HAP-1 (cell line): ENCODE data around the gene PTPRN2.

Experiments
- DNase-seq, 2 experiments: peaks; one replicate each; pipeline ENCODE4 v3.0.0-alpha.2; 2016 to 2020; ENCODE audit warnings: low spot score in 2 of 2
- H3K27me3 ChIP-seq: fragments of 250-450 bp; sonication (Bioruptor Pico); 2 replicates; pipeline ENCODE4 v1.5.1; 2020; ENCODE audit warnings: low read depth, mild to moderate bottlenecking, moderate library complexity
- H3K36me3 ChIP-seq: fragments of 250-450 bp; sonication (Bioruptor Pico); replicated peaks from 2 replicates; pipeline ENCODE4 v1.5.1; 2020; ENCODE audit warnings: mild to moderate bottlenecking
- H3K4me1 ChIP-seq: fragments of 250-450 bp; sonication (Bioruptor Pico); 2 replicates; pipeline ENCODE4 v1.5.1; 2020; ENCODE audit warnings: mild to moderate bottlenecking
- H3K4me3 ChIP-seq: fragments of 250-450 bp; sonication (Bioruptor Pico); 2 replicates; pipeline ENCODE4 v1.5.1; 2020; ENCODE audit warnings: mild to moderate bottlenecking, moderate library complexity
- H3K9me3 ChIP-seq: fragments of 250-450 bp; sonication (Bioruptor Pico); 2 replicates; pipeline ENCODE4 v1.5.1; 2020; ENCODE audit warnings: mild to moderate bottlenecking, moderate library complexity
- in situ Hi-C: fragments of 300-500 bp; cut with MboI; formaldehyde crosslinking; loops from 3 replicates; pipeline ENCODE4 v1.14.3; 2020; ENCODE audit warnings: low sequenced_read_pairs, inconsistent platforms, mixed read lengths

The PTPRN2 gene

DNA sequence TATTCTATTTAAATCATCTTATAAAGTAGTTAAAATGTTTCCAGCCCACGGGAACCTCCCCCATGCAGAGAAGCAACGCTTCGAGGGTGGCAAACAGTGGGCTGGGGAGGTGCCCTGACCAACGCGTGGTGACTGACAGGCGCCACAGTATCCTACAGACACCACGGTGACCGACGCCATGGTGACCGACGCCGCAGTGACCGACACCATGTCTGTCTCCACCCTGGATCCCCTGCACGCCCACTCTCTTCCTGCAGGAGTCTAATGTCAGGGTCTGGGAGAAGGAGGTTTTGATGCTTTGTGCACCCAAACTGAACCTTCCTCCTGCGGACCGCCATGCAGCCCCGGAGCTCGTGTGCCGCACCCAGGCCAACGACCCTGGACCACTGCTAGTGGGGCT lies 464.4 kb downstream of the PTPRN2 start:
- H3K36me3 ChIP-seq = no peaks in the 10 kb centered on the region
- in situ Hi-C loops = no loop called here
- H3K4me1 ChIP-seq = no peaks in the 10 kb centered on the region
- H3K27me3 ChIP-seq = no peaks in the 10 kb centered on the region
- H3K4me3 ChIP-seq = no peak overlapping the region
- no peaks in the 10 kb centered on the region for H3K9me3 ChIP-seq
- no peak for DNase-seq

DNA sequence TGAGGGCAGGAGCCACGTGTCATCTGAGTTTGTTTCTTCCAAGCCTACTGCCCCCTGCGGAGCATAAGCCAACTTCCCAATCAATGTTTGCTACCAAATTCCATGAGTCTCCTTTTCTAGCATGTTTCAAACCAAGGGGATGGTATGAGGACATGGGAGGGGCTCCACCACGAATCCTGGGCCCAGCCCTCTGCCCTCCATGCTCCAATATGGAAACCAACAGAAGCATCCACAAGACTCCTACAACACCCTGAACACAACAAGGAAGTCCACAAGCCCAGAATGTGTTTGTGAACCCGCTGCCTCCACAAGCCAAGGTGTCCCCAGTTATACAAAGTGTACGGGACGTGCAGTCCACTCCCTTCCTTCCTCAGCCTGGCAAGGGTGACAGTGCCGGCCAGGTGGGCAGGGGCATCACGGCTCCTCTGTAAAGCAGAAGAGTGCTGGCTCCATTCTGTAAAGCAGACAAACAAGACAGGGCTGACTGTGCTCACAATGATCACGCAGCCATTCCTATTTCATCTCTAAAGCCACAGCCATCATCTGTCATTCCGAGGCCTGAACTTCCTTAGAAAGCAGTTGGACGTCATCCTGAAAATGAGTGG lies 466.1 kb downstream of the PTPRN2 start:
- Histone ChIP-seq H3K36me3 (no peaks in the 10 kb centered on the region), H3K9me3 (no peaks in the 10 kb centered on the region), H3K4me1 (no peaks in the 10 kb centered on the region), H3K4me3 (no peak overlapping the region), H3K27me3 (no peaks in the 10 kb centered on the region)
- no peak for DNase-seq
- in situ Hi-C loops = no loop called here

DNA sequence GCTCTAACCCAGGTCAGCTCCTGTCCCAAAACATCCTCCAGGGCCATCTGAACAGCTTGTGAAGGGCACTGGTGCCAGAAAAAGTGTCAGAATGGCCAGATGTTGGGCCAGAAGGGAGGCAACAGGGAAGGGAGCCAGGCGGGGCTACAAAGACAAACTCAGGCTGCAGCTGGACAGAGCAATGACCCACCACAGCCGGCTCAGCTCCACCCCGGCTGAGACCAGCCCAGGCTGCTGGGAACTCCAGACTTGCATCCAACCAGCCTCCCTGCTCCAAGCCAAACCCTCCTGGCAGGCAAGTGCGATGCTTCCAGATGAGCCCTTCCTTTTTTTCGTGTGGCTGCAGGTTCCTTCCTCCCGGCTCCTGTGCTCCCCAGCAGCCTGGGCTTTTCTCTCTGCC lies 466.9 kb downstream of the PTPRN2 start:
- Histone ChIP-seq H3K9me3 (no peaks in the 10 kb centered on the region), H3K27me3 (no peaks in the 10 kb centered on the region), H3K4me3 (no peak overlapping the region), H3K36me3 (no peaks in the 10 kb centered on the region), H3K4me1 (no peaks in the 10 kb centered on the region)
- in situ Hi-C loops = no loop called here
- no peak for DNase-seq

DNA sequence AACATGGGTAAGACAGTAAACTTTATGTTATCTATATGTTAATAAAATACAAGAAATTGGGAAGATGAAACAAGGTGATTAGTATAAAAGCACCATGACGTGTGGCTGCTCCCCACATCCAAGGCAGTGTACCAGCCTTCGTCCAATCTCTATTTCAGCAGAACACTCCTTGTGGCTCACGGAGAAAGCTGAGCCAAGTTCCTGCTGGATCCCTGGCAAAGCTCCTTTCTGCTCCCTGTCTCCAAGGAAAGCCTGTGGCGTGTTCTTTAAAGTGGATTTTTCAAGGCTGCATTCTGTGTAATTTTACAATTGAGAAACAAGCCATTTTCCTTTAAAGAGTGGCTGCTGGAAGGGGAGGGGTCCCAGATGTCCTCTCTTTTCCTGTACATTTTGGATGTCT lies 467.3 kb downstream of the PTPRN2 start:
- Histone ChIP-seq H3K4me1 (no peaks in the 10 kb centered on the region), H3K27me3 (no peaks in the 10 kb centered on the region), H3K9me3 (no peaks in the 10 kb centered on the region), H3K36me3 (no peaks in the 10 kb centered on the region), H3K4me3 (no peak overlapping the region)
- no peak for DNase-seq
- in situ Hi-C loops = no loop called here

DNA sequence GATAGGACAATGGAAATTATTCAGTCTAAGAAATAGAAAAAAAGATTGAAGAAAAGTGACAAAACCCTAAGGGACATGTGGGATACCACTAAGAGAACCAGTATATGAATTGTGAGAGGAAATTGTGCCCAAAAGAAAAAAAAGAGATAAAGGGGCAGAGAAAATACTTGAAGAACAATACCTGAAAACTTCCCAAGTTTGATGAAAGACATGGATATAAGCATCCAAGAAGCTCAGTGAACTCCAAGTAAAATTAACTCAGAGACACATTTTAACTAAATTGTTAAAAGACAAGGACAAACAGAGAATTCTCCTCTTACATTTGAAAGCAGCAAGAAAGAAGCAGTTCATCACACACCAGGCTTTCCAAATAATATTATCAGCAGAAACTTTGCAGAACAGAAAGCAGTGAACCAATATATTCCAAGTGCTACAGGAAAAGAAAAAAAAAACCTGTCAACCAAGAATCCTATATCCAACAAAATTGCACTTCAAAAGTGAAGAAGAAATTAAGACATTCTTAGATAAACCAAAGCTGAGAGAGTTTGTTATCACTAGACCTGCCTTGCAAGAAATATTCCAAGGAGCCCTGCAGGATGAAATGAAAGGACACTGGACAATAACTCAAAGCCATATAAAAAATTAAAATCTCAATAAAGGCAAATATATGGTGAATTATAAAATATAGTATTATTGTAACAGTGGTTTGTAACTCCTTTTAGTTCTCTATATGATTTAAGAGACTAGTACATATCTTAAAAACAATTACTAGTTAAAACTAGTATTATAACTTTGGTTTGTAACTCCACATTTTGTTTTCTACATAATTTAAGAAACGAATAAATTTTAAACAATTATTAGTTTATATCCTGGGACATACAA lies 470.0 kb downstream of the PTPRN2 start:
- H3K27me3 ChIP-seq = no peaks in the 10 kb centered on the region
- no peak for DNase-seq
- no peaks in the 10 kb centered on the region for H3K9me3 ChIP-seq
- in situ Hi-C loops = no loop called here
- no peaks in the 10 kb centered on the region for H3K4me1 ChIP-seq
- no peaks in the 10 kb centered on the region for H3K36me3 ChIP-seq
- H3K4me3 ChIP-seq = no peak overlapping the region

DNA sequence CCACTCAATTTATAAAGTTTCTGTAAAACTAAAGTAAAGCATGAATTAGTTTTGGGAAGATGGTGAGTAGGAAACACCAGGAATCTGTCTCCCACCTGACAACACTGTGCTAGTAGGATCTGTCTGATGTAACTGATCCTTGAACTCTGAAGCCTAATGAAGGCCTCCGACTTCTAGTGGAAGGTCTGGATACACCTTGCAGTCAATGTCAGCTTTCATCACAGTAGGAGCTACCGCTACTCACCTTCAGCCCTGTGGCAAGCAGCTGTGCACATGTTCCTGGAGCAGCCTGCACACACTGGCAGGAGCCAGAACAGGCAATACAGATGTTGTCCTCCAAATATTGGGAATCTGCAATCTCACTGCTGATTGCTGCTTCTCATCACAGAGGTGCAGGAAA lies 471.4 kb downstream of the PTPRN2 start:
- H3K9me3 ChIP-seq = no peaks in the 10 kb centered on the region
- in situ Hi-C loops = no loop called here
- no peaks in the 10 kb centered on the region for H3K4me1 ChIP-seq
- no peaks in the 10 kb centered on the region for H3K27me3 ChIP-seq
- DNase-seq = no peak
- no peak overlapping the region for H3K4me3 ChIP-seq
- H3K36me3 ChIP-seq = no peaks in the 10 kb centered on the region

DNA sequence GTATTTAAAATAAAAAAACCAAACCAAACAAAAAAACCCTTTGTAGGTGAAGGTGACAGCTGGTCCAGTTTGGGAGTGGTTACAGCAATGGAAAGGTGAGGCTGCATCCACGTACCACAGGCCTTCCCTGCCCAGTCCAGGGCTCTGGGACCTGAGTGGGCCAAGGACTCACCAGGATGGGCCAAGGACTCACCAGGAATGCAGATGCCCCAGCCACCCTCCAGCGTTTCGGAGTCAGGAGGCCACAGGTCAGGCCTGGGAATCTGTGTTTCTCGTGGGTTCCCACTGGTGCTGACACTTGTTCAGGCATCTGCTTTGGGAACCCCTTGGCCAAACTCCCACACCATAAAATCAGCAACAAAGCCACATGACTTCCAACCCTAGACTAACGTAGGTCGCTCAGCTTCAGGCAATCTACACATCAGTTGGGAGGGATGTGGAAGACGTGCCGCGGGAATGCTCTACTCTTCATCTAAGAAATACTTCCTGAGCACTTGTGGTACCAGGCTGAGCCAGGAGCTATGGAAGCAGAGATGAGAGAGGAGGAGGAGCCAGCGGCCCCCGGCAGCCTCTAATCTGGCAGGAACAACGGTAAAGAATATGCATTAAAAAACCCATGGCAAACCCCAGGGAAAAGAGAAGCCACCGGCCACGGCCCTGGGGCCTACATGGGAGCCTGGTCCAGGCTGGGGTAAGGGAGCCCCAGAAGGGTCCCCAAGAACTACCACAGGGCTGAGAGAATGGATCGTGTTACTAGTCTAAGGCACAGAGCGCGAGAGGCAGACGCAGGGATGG lies 473.4 kb downstream of the PTPRN2 start:
- in situ Hi-C loops = no loop called here
- no peak for DNase-seq

DNA sequence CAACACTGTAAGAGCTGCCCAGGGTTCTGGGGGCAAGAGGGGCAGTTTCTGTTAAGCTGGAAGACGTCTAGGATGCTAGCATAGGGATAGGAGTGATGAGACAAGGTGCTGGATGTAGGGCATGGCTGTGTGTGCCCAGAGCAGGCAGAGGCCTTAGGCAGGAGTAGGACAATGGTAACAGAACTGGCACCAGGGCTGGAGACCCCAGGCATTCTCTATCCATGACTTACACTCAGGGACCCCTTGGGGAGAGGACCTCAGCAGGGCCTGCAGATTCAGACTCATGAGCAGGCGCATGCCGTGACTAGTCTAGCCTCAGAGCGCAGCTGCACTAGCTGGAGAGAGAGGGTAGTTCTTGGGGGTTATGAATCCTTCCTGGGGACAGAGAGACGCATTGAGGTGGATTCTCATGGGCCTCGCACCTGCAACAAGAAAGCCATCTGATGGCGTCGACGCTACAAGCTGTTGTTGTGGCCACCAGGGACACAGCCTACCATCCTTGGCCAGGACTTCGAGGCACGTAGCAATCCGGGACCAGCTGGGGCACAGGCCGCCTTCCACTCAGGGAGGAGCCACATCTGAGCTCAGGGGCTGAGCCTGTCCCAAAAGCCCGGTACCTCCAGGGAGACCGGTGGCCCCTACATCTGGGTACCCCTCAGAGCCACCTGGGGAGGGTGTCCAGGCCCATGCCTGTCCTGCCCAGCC lies 474.1 kb downstream of the PTPRN2 start:
- in situ Hi-C loops = no loop called here
- Histone ChIP-seq H3K4me1 (no peaks in the 10 kb centered on the region), H3K27me3 (no peaks in the 10 kb centered on the region), H3K4me3 (no peak overlapping the region), H3K36me3 (no peaks in the 10 kb centered on the region), H3K9me3 (no peaks in the 10 kb centered on the region)
- DNase-seq = no peak

More for the DNA sequence above, 473.4 kb downstream of the PTPRN2 start:
- no peak overlapping the region for H3K4me3 ChIP-seq
- H3K9me3 ChIP-seq = no peaks in the 10 kb centered on the region
- no peaks in the 10 kb centered on the region for H3K27me3 ChIP-seq
- H3K36me3 ChIP-seq = no peaks in the 10 kb centered on the region
- no peaks in the 10 kb centered on the region for H3K4me1 ChIP-seq

DNA sequence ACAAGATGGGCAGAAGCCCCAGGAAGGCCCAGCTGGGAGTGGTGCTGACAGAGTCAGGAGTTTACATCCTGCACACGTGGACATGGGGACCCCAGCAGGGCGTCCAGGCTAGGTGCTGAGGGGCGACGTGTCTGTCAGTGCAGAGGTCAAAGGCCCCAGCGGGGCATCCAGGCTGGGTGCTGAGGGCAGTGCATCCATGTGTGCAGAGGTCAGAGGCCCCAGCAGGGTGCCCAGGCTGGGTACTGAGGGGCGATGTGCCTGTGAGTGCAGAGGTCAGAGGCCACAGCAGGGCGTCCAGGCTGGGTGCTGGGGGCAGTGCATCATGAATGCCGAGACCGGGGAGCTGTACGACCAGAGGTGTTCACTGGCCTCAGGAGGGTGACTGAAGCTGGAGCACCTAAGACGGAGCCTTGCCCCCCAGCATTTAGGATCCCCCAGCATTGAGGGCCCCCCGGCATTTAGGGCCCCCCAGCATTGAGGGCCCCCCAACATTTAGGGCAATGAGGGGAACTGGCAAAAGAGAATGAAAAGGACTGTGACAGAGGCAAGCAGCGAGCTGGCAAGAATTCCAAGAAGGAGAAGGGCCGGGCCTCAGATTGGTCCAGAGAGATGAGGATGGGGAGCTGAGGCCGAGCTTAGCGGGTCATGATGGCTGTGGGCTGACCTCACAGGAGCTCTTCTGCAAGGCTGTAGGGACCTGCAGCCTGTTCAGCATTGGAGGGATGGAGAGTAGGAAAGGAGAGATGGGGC lies 474.9 kb downstream of the PTPRN2 start:
- Histone ChIP-seq H3K36me3 (no peaks in the 10 kb centered on the region), H3K4me1 (no peaks in the 10 kb centered on the region), H3K9me3 (no peaks in the 10 kb centered on the region), H3K4me3 (no peak overlapping the region), H3K27me3 (no peaks in the 10 kb centered on the region)
- in situ Hi-C loops = no loop called here
- no peak for DNase-seq

DNA sequence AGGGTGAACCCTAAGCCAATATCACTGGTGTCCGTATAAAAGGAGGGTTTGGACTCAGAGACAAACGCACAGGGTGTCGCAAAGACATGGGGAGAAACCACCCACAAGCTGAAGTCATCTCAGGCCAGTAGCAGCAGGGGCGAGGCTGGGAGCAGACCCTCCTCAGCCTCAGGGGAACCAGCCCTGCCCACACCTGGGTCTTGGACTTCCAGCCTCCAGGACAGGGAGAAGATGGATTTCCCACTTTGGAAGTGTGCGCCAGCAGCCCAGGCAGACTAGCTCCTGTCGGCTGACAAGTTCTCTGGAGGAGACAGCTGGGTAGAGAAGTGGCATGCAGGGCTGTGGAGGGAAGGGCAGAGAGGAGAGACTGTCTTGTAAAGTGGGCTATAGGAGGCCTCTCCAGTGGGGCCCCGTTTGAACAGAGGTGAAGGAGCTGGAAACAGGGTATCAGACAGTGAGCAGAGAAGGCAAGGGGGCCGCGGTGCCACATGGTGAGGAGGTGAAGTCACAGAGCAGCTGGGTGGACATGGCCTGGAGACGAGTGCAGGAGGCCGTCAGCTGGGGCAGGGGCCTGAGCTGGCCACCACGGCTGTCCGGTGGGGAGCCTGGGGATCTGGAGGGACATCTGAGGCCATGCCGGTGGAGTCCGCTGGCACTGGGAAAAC lies 475.6 kb downstream of the PTPRN2 start:
- no peaks in the 10 kb centered on the region for H3K27me3 ChIP-seq
- in situ Hi-C loops = no loop called here
- DNase-seq = no peak
- H3K4me3 ChIP-seq = no peak overlapping the region
- no peaks in the 10 kb centered on the region for H3K4me1 ChIP-seq
- H3K36me3 ChIP-seq = no peaks in the 10 kb centered on the region
- no peaks in the 10 kb centered on the region for H3K9me3 ChIP-seq

DNA sequence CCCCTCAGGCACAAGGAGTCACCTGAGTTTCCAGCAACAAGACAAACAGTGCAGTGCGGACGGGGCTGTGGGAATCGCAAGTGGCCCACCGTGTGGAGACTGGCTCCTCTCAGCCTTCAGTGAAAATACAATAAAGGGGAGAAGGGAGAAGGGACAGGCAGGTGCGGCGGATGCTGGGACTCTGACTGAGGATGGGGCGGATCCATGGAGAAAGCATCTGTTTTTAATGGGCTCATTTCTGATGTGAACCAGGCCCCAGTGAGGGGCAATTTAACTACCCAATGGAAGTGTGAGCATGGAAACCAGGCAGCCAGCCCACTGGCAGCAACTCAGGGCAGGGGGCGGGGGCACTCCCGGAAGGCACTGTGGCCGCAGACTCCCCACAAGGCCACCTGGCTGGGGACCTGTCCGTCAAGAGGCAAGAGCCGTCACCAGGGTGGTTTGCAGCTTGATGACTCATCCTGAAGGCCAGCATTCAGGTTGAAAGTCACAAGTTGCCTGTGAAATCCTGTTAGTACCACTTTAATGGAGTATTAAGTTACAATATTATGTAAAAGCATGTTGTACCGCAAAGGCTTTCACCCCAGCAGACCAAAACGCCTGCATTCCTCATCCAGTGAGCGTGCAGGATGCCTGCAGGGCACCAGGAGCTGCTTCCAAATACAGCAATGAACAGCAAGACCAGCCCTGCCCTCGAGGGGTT lies 476.4 kb downstream of the PTPRN2 start:
- in situ Hi-C loops = no loop called here
- no peaks in the 10 kb centered on the region for H3K36me3 ChIP-seq
- H3K4me1 ChIP-seq = no peaks in the 10 kb centered on the region
- H3K4me3 ChIP-seq = no peak overlapping the region
- H3K27me3 ChIP-seq = no peaks in the 10 kb centered on the region
- no peaks in the 10 kb centered on the region for H3K9me3 ChIP-seq
- DNase-seq = no peak

DNA sequence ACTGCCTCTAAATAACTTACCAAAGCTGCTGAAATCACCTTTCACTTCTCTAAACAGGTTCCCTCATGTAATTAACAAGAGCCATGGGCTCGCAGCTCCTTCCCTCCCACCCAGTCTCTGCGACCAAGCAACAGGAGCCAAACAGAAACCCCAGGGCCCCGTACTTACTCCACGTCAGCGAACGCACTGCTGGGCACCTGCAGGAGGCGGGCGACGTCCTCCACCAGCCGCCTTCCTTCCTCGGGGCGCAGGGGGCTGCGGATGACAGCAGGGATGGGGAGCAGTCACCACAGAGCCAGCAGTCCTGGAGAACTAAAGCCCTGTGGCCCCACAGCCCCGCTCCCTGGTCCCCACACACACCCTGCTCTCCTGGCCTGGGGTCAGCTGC lies 477.0 kb downstream of the PTPRN2 start:
- Histone ChIP-seq H3K4me1 (no peaks in the 10 kb centered on the region), H3K27me3 (no peaks in the 10 kb centered on the region), H3K9me3 (no peaks in the 10 kb centered on the region), H3K4me3 (no peak overlapping the region), H3K36me3 (no peaks in the 10 kb centered on the region)
- no peak for DNase-seq
- in situ Hi-C loops = no loop called here
